Epidermal melanocyte (primary cell): ENCODE measurements around the gene PLTP.
"Not testable (repeated sequence)": the region's sequence is repeated elsewhere in the genome, so short reads cannot be mapped to it uniquely, and the experiment has no call there.

Experiments
- DNase-seq: peaks from one replicate; pipeline ENCODE4 v3.0.0; 2011; ENCODE audit warnings: low spot score; ENCODE audit not compliant: insufficient read length

Gene PLTP

DNA sequence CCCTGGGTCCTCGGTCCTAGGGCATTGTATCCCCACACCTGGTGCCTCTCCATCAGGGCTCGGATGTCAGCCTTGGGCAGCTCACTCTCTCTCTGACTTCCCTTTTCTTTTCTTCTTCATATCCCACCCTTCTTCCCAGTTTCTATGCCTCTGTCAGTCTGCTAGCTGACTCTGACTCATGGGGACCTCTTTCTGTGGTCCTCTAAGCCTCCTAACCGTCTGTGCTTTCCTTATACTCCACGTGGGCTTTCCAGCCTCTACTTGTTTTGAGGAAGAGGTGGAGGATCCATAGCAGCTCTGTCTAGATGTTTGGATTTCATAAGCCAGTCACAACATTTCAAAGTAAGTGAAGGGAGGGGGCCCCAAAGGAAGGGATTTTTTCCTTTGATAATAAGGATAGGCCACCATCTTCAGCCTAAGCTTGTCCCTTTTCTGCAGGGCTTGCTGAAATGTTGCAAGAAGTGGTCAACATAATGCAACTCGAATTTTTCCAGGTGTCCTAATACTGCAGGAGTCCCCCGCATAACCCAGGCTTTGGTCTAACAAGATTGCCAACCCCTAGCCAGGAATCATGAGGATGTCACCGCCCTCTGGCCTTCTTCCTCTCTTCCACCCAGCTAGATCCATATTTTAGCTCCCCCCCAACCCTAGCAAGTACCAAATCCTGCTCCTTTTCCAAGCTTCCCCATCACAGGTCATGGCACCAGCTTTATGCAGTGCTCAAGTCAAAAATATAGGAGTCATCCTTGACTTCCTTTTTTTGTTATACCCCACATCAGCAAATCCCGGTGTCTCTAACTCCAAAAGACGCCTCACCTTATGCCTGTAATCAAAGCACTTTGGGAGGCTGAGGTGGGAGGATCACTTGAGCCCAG, 8.7 kb upstream of the PLTP start:
- DNase-seq, result no peak

DNA sequence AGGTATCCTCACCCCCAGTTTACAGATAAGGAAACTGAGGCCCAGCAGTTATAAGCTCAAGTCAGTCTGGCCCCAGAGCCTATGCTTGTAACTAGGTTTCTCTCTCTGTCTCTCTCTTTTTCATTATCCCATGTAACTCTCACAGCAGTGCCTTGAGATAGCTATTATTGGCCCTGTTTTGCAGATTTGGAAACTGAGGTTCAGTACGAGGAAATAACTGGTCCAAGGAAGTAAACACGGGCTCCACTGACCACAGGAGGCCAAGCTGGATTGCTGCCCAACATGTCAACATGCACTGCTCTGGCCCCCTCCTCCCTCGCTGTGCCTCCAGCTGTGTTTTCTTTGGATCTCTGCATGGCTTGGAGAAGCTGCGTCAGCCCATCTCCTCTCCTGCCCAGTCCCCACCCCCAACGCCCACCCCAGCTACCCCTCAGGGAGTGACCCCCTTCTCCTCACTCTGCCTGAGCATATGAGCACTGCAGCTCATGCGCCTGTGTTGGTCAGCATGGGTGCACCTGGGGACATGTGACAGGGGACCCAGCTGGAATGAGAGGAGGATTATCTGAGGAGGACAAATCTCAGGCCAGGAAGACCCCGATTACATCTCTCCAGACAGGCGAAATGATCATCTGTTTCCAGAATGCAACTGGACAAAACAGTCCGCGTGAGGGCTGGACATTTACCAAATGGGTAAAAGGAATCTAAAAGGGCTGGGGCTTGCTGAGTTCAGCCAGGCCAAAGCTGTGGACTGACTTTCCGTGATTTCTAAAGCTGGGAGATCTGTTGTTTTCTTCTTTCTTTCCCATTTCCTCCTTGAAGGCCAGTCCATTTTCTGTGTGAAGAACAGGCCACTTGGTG, 7.8 kb upstream of the PLTP start:
- no peak for DNase-seq

DNA sequence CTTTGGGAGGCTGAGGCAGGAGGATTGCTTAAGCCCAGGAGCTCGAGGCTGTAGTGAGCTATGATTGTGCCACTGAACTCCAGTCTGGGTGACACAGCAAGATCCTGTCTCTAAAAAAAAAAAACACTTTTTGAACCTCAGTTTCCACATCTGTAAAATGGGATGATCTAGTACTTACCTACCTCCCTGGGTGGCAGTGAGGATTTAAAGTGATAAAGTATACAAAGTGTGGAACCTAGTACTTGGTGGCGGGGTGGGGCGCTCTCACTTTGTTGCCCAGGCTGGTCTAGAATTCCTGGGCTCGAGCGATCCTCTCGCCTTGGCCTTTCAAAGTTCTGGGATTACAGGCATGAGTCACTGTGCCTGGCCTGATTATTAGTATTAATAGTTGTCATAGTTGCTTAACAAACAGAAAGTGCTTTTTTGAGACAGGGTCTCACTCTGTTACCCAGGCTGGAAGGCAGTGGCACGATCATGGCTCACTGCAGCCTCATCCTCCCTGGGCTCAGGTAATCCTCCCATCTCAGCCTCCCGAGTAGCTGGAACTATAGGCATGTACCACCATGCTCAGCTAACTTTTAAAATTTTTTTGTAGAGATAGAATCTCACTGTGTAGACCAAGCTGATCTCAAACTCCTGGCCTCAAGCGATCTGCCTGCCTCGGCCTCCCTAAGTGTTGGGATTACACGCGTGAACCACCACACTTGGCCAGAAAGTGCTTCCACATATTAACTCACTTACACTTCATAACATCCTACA, 7.0 kb upstream of the PLTP start:
- no peak for DNase-seq

DNA sequence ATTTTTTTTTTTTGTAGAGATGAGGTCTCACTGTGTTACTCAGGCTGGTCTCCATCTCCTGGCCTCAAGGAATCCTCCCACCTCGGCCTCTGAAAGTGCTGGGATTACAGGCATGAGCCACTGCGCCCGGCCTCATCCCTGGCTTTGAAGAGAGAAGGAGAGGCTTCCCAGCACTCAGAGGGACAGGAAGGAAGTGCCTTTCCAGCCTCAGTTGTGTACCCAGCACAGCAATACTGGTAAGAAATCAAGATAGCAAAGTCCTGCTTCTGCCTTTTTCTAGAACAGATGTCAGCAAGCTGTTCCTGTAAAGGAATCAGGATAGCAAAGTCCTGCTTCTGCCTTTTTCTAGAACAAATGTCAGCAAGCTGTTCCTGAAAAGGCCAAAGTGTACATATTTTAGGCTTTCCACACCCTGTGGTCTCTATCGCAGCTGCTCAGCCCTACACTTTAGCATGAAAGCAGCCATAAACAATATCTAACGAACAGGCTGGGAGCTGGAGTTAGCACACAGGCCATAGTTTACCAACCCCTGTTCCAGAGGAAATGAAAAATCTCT, 6.3 kb upstream of the PLTP start:
- no peak for DNase-seq

- DNase-seq, result no peak
These were observed 5.8 kb upstream of the PLTP start for GRCh38 chr20:45917790-45918141.

GRCh38 chr20:45913116-45913515, 1.2 kb upstream of the PLTP start:
- DNase-seq, result no peak

DNA sequence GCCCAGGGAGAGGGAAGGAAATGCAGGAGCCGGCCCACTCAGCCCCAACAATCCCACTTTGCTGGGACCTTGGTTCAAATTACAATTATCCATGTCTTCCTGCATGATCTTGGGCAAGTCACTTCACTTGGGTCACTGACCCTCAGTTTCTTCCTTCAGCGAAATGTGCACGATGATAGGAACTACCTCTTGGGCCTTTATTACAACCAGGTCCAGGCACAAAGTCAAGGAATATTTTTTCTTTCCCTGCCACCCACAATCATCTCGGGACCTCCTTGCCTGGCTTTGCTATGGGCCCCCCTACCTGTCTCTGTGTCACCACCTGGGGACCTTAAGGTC, 358 bp upstream of the PLTP start:
- DNase-seq, result no peak

GRCh38 chr20:45910670-45911485, 1.1 kb downstream of the PLTP start:
- DNase-seq, result peak; percentile 91

DNA sequence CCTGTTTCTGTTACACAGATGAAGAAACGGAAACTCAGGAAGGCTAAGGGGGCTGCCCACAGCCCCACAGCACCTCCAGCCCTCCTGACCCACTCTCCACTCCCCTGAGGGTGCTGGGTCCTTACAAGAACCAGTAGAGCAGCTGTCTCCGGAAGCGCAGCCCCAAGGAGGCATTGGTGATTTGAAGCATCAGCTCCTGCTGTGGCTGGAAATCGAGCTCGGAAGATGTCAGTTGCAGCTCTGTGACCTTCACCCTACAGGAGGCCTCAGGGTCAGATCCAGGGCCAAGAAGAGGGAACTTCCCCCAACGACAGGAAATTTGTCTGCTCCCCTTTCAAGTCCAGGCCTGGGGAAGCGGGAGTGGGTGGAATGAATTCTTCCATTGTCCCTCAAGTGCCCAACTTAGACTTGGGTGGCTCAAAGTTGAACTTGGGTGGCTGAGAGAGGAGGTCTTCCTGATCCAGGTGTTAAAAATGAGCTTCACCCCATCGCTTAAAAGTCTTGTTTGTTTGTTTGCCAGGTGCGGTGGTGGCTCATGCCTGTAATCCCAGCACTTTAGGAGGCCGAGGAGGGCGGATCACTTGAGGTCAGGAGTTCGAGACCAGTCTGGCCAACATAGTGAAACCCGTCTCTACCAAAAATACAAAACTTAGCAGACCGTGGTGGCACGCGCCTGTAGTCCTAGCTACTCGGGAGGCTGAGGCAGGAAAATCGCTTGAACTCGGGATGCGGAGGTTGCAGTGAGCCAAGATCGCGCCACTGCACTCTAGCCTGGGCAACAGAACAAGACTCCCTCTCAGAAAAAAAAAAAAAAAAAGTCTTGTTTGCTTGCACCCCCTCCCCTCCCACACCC, 1.9 kb downstream of the PLTP start:
- no peak for DNase-seq

DNA sequence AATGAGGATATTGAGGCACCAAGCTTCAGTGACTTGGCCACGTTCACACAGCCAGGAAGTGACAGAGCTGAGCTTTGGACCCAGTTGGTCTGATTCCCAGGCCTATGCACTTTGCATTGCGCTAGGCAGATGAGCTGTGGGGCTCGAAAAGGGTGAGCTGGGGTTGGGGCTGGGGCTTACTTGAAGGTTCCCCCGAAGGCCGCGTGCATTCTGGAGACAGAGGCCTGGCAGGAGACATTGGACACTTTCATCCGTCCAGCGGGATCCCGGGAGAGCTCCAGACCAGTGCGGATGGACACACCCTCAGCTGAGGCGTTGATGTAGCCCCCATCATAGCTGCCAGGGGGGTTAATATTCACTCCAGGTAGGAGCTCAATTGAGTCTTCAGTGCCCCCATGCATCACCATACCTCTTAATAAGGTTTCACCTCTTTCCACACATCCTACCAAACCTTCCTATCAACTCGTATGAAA, 2.6 kb downstream of the PLTP start:
- no peak for DNase-seq

- no peak for DNase-seq
These were observed 3.9 kb downstream of the PLTP start for GRCh38 chr20:45908084-45908483.

GRCh38 chr20:45907219-45907948, 4.6 kb downstream of the PLTP start:
- DNase-seq, result no peak

DNA sequence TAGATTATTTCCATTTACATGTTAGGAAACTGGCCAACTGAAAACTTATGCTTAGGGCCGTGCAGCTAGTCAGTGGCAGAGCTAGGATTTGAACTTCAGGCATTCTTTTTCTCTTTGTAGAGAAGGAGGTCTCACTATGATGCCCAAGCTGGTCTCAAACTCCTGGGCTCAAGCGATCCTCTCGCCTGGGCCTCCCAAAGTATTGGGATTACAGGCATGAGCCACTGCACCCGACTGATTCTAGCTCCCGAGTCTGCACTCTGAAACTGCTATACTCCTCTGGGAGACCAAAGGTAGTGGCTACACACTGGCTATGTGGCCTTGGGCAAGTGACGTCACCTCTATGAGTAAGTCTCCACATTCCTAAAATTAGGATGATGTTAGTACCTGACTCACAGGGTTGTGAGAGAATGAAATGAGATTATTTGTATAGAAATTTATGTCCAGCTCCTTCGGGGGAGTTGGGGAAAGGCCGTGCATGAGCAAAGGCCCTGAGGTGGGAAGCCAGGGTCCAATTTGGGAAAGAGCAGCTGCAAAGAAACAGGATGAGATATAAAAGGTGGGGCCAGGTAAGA, 6.4 kb downstream of the PLTP start:
- no peak for DNase-seq

- no peak for DNase-seq
These were observed 7.1 kb downstream of the PLTP start for GRCh38 chr20:45904583-45905504.

GRCh38 chr20:45902199-45902701, 9.7 kb downstream of the PLTP start:
- no peak for DNase-seq

GRCh38 chr20:45901332-45901731, 10.6 kb downstream of the PLTP start:
- DNase-seq, result not testable (repeated sequence)

DNA sequence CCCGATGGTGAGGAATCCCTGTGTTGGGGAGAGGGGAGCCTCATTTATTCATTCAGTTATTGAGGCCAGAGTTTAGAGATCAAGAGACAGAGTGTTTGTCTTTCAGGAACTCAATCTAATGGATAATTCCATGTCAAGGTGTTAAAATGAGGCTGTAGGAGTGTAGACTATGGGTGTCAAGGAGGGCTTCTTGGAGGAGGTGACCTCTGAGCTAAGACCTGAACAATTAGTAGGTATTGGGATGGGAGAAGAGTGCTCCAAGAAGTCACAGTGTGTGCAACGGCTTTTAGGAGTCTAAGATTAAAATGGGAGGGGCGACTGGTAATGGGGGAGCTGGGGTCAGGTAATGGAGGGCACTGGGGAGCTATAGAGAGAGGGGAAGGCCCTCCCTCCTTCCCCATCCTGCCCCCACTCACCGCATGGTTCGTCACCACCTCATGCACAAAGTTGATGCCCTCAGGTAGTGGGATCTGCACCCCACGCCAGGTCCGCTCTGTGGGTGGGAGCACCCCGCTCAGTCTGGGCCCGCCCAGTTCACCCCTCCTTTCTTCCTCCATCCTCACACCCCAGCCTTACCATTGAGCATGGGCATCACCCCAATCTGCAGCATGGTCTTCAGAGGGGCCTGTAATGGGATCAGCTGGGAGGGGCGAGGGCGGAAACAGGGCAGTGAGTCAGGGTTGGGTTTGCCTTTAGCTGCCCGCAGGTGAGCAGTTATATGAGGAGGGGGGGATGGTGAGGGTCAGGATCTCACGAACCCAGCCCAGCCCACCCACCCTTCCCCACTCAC, 12.7 kb downstream of the PLTP start:
- DNase-seq, result no peak
